GM19238 (cell line): ENCODE data around the gene RELCH.

Source experiments
- DNase-seq: peaks from one replicate; pipeline ENCODE4 v3.0.0; 2011; ENCODE audit warnings: low spot score; ENCODE audit not compliant: insufficient read length

RELCH gene

DNA sequence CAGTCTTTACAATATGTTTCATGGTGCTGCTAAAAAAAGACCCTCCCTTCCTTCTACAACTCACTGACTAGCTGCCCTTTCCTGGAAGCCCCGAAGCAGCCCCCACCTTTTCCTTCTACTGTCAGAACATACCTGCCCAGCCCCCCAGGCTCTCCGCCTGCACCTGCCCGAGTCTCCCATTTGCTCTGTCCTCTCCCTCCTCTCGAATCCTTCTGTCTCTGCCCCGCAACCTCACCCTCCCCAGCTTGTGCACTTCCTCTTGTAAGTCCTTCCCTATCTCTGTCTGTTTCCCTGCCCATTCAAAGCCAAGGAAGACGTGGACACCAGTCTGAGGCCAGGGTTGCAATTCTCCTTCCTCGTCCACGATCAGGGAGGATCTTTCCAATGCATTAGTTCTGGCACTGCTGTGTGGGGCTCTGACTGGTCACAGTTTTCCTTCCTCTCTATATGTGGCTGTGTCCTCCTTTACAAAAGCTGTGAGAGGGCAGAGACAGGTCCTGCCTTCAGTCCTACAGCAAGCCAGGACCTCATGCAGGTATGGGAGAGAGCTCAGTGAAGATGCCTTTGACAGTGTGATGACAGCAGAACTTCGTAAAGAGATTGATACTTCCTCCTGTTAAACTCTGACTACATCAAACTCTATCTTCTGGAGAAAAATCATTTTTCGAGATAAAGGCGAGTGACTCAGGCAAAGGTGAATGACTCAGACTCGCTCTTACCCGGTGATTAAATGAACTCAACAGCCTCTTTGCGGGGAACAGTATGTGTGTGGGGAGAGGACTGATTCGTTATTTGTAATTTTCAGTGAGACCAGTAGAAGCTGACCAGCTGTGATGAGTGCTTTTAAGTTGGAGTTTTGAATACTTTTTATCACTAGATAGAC is 152.3 kb downstream of the RELCH start:
- DNase-seq: no peak

DNA sequence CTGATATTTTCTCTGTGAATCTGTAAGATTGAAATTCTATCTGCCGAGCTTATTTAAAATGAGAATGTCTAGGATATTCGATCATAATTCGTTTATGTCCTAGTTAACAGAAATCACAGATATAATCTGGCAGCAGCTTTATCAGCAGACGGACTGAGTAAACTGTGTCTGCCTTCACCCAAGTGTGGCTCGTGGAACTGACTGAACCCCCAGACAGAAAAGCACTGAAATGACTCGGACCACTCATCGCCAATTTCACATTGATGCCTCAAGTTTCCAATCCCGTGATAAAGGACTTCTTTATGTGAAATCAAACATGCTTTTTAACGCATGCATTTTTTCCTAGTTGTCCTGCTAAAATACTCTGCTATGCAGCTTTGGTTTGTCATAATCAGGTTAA is 153.9 kb downstream of the RELCH start:
- DNase-seq: no peak

DNA sequence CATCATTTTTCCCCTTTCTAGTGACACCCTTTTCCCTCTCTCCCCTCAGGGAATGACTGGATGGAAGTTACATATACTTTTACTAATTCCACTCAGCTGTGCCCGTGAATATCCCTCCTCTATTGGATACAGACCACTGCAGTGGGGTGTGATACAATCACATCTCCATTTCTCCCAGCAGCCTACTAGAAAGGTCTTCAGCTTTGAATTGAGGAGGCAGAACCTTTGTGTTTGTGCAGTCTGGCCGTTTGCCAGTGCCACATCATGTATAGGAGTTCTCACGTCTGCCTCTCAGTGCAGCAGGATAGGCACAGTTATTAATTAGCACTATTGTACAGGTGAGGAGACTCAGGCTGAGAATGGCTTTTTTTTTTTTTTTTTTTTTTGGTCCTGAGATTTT is 154.4 kb downstream of the RELCH start:
- no peak for DNase-seq

DNA sequence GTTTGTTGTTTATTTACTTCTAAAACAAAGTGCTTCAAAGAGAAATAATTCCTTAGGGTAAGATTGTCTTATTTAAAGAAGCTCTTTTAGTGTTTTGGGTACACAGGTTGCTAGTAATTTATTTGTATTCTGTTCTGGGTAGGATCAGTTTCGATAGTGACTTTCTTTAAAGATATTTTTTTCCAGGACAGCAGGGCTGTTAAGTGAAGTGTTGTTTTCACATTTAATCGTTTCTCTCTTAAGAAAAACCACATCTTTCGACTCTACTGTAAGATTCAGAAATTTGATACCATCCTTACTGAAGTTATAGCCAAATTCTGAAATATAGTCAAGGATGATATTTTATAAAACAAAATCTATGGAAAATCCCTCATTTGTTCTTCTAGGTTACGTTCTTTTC is 155.8 kb downstream of the RELCH start:
- no peak for DNase-seq

DNA sequence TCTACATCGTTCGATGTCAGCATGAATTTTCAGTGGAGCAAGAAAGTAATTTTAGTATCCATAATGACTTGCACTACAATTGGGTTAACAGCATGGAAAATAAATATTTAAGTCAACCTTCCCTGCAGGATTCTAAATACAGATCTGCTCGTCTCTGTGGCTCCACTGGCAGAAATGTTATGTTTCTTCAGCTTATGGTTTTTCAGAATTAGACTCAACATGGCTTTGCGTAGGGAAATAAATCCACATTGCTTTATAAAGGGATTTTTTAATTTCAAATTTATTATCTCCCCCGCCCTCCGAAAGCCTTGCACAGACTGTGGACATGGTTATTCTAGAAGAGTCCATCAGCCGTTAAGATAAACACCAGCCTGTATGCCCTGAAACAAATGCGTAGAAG is 156.3 kb downstream of the RELCH start:
- no peak for DNase-seq

DNA sequence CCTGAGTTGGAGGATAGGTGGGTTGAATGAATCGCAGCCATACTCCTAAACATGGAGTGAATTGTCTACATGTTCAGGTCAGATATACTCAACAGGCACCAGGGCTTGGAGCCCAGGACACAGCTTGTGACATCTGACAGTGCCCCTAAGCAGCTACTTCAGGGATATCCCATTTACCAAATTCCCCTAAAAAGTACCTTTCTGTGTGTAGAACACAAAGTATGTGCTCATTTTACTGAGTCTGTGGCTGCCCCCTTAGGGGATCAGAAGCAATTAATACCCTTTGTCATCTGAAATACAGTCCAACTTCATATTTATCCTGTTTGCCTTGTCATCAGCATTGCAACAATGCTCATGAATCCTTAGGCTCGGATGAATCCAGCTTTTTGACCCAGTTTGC is 158.9 kb downstream of the RELCH start:
- no peak for DNase-seq

DNA sequence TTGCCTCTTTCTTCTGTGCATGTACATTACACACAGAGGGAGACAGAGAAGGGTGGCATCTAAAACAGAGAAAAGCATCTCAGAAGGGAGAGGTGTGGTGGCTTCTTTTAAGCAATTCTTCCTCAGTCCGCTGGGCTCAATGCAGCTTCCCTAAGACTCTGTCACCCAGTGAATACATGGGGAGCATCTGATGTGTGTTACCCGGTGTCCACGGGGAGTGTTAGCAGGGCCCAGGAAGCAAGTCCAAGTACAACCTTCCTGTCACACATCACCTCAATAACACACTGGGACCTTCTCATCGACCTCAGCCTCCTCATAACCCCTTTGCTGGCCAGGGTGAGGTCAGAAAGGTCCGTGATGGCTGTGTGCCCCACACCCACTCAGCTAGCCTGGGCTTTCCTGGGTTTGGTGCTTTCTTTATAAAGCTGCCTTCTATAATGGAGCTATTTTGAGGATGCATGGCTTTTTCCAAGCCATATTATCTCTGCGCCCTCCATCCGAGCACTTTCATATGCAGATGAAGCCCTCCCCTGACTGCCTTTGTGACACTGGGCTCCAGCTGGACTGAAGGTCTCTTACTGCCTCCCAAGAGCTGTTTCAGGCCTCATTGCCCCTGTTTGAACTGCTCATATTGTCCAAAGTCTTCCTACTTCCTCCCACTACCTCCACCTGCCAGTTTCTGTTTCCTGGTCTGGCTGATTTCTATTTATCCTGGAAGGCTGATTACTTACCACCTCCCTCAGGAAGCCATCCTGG is 159.5 kb downstream of the RELCH start:
- DNase-seq: no peak

DNA sequence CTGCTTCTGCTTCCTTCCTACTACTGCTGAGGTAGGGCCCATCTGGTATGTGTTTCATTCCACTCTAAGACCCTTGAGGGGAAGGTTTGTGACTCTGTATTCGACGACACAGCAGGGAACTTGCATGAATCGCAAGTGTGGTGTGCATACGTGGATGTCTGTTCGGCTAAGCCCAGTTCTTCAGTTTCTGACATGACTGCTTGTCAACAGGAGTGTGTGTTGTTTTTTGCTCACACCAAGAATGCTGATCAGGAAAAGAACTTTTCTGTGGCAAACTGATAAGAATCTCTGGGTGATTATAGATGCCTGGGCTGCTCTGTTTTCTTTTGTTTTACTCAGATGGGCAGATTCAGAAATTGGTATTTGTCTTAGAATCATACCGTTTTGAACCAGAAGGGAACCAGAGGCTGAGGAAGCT is 160.0 kb downstream of the RELCH start:
- DNase-seq: no peak

DNA sequence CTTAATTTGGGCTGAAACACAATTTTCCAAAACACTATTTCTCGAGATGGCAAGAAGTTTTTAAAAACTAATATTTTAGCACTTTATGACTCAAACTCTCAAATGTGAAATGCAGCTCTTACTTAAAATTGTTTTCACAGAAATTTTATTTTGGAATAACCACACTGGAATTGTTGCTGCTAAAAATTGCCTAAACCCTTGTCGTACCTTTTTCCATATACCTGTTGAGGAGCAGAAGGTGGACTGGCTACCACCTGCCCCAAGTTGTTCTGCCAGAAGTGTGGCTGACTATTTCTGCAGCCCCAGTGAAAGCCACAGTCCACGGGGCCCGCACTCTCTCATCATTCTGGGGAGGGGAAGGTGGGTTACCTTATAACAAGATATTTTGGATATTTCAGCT is 161.4 kb downstream of the RELCH start:
- DNase-seq: no peak

DNA sequence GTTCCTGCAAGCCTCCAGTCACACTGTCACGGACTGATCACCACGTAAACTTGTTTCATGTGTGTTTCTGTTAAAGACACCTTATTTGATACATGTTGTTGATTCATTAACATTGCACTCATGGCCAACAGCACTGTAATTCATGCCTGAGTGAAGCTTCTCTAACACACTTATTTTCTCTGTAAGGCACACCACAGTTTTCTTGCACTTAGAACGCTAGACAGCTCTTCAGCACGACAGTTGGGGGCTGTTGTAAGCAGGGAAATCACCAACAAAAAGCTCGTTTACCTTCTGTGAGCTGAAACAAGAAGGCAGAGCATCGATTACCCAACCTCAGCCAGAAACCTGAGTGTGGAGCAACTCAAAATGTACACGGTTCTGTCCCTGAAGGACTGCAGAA is 166.1 kb downstream of the RELCH start:
- no peak for DNase-seq

DNA sequence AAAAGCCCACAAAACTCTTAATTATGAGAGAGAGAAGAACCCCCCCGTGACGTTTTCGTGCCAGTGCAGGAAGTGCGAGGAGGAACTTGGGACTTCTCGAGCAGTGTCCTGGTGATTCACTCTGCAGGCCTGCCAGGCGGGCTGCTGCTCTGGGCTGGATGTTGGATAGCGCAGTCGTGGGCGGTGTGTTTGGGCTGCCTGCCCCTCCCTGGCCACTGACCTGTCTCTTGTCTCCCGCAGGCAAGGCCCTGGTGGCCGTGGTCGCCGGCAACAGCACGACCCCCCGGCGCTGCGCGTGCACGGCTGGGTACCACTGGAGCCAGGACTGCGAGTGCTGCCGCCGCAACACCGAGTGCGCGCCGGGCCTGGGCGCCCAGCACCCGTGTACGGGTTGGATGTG is 167.1 kb downstream of the RELCH start:
- no peak for DNase-seq

DNA sequence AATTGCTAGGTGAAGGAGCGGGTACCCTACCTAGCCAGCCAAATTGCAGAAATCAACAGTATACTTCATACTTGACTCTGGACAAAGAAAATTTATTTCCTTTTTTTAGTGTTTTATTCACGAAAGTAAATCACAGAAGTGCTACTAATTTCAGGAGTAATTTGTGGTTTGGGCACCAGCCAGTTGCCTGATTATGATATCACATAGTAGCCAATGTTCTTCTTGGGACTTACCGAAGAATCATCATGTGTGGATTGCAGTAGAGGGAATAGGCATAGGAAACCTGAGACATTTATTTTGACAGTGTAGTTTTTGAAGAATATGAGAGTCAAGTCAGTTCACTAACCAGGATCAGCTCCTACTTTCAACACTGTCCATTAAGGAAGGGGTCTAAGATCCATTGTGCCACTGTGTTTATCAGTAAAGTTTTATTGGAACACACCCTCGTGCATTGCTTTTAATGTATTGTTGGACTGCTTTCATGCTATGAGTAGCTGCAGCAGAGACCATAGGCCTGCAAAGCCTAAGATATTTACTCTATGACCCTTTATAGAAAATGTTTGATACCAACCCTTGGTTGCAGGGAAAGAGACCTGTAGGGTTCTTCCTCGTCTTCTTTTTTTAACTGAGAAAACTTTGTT is 170.1 kb downstream of the RELCH start:
- no peak for DNase-seq
